ENCODE results near the gene RASSF8.

The RASSF8 gene

GRCh38 chr12:26106347-26106746 is 147.9 kb downstream of the RASSF8 start:
- no peak for DNase-seq (ENCODE audit: low read depth)

GRCh38 chr12:26108915-26109314 is 150.4 kb downstream of the RASSF8 start:
- DNase-seq (ENCODE audit: low read depth) = no peak

GRCh38 chr12:26109343-26109881 is 150.9 kb downstream of the RASSF8 start:
- no peak for DNase-seq (ENCODE audit: low read depth)

GRCh38 chr12:26112232-26112631 is 153.8 kb downstream of the RASSF8 start:
- no peak for DNase-seq (ENCODE audit: low read depth)

GRCh38 chr12:26112703-26113147 is 154.2 kb downstream of the RASSF8 start:
- no peak for DNase-seq (ENCODE audit: low read depth)

GRCh38 chr12:26113181-26113654 is 154.7 kb downstream of the RASSF8 start:
- no peak for DNase-seq (ENCODE audit: low read depth)

- peak; percentile 58 for DNase-seq (ENCODE audit: low read depth)
Measured at GRCh38 chr12:26113853-26114719, 155.6 kb downstream of the RASSF8 start.

- no peak for DNase-seq (ENCODE audit: low read depth)
Measured at GRCh38 chr12:26114720-26115401, 156.4 kb downstream of the RASSF8 start.

GRCh38 chr12:26116829-26117715 is 158.6 kb downstream of the RASSF8 start:
- no peak for DNase-seq (ENCODE audit: low read depth)

GRCh38 chr12:26118308-26118707 is 159.8 kb downstream of the RASSF8 start:
- no peak for DNase-seq (ENCODE audit: low read depth)

- DNase-seq (ENCODE audit: low read depth) = no peak
Measured at GRCh38 chr12:26119391-26119989, 161.0 kb downstream of the RASSF8 start.

GRCh38 chr12:26120561-26121274 is 162.2 kb downstream of the RASSF8 start:
- no peak for DNase-seq (ENCODE audit: low read depth)

GRCh38 chr12:26121323-26122060 is 163.0 kb downstream of the RASSF8 start:
- no peak for DNase-seq (ENCODE audit: low read depth)

- peak; percentile 9 for DNase-seq (ENCODE audit: low read depth)
Measured at GRCh38 chr12:26122061-26122680, 163.7 kb downstream of the RASSF8 start.

- DNase-seq (ENCODE audit: low read depth) = peak; percentile 1
Measured at GRCh38 chr12:26122681-26123481, 164.4 kb downstream of the RASSF8 start.

- DNase-seq (ENCODE audit: low read depth) = no peak
Measured at GRCh38 chr12:26123482-26123980, 165.0 kb downstream of the RASSF8 start.

GRCh38 chr12:26124446-26125399 is 166.2 kb downstream of the RASSF8 start, which contains the start of gene BHLHE41:
Gene BHLHE41, minus strand, starts transcription at chr12:26125037. Its CDS starts 258 bp downstream, at chr12:26124779.
- no peak for DNase-seq (ENCODE audit: low read depth)
